D721Med (cell line): Measurements from ENCODE around the gene IL12RB1.

Experiments used
- DNase-seq: peaks from one replicate; pipeline ENCODE4 v3.0.0; 2011; ENCODE audit warnings: low spot score; ENCODE audit not compliant: insufficient read length
- FAIRE-seq: peaks from 2 replicates; lab custom pipeline; 2011; peaks lifted over from hg19 to GRCh38; lab: Jason Lieb, UNC
- TF ChIP-seq, protein P1 (sequence below): IDR thresholded peaks from 2 replicates; pipeline ENCODE4 v1.5.1; 2012; ENCODE audit warnings: mild to moderate bottlenecking, control low read depth; ENCODE audit not compliant: insufficient read depth; ENCODE audit errors: missing control alignments

Gene IL12RB1

DNA sequence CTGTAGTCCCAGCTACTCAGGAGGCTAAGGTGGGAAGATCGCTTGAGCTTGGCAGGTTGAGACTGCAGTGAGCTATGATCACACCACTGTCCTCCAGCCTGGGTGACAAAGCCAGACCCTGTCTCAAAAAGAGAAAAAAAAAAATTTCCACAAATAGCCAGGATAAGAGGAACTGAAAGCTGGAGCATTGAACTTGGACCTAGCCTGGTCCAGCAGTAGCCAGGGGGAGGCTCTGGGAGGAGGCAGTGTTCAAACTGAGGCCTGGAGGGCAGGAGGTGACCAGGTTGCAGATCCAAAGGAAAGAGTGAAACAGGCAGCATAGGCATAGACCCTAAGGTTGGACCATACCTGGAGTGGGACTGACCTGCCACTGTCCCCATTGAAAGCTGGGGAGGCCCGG, 39.4 kb upstream of the IL12RB1 start:
- TF ChIP-seq, protein P1, sequence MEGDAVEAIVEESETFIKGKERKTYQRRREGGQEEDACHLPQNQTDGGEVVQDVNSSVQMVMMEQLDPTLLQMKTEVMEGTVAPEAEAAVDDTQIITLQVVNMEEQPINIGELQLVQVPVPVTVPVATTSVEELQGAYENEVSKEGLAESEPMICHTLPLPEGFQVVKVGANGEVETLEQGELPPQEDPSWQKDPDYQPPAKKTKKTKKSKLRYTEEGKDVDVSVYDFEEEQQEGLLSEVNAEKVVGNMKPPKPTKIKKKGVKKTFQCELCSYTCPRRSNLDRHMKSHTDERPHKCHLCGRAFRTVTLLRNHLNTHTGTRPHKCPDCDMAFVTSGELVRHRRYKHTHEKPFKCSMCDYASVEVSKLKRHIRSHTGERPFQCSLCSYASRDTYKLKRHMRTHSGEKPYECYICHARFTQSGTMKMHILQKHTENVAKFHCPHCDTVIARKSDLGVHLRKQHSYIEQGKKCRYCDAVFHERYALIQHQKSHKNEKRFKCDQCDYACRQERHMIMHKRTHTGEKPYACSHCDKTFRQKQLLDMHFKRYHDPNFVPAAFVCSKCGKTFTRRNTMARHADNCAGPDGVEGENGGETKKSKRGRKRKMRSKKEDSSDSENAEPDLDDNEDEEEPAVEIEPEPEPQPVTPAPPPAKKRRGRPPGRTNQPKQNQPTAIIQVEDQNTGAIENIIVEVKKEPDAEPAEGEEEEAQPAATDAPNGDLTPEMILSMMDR = no peak
- FAIRE-seq = no peak
- DNase-seq = no peak

GRCh38 chr19:18123819-18124218, 37.1 kb upstream of the IL12RB1 start:
- FAIRE-seq = no peak
- TF ChIP-seq, protein P1 = no peak
- no peak for DNase-seq

- FAIRE-seq (no peak), DNase-seq (no peak)
- TF ChIP-seq, protein P1 = no peak
Observed at GRCh38 chr19:18122860-18123795, 36.4 kb upstream of the IL12RB1 start.

DNA sequence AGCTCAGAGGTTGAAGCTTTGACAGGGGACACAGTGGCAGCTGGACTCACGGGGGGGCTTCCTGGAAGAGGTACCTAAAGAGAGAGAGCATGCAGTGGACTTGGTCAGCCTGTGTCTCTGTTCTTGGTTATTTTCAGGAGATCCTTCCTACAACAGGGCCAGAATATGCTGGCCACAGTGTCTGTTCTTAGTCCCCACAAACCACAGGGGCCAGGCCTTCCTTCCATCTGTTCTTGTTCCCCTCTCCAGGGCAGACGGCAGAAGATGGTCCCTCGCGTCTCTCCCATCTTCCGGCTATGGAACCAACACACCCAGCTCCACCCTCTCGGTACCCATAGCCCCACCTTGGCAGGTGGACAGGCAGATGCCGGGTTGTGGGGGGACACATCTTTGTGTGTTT, 35.7 kb upstream of the IL12RB1 start:
- DNase-seq (no peak), FAIRE-seq (no peak)
- TF ChIP-seq, protein P1 = no peak

GRCh38 chr19:18121166-18121565, 34.4 kb upstream of the IL12RB1 start:
- FAIRE-seq (no peak), DNase-seq (no peak)
- TF ChIP-seq, protein P1 = no peak

GRCh38 chr19:18120127-18120526, 33.4 kb upstream of the IL12RB1 start:
- DNase-seq (no peak), FAIRE-seq (no peak)
- TF ChIP-seq, protein P1 = no peak

DNA sequence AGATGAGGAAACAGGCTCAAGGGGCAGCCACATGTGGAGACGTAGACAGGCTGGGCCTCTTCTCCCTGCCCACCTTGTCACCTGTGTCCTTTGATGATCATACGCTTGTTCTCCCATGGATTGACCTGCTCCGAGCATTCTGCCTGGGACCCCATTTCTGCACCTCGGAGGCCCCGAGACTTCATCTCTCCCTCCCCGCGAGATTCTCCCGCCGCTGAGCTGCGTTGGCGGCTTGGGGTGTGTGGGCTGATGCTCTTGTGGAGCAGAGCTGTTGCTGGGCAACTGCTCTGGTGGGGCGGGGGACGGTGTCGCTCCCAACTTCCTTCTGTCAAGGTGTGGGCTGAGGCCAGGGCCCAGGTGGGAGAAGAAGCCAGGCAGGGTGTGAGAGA, 33.0 kb upstream of the IL12RB1 start:
- TF ChIP-seq, protein P1 = no peak
- no peak for FAIRE-seq
- no peak for DNase-seq
